GM19193 (cell line): ENCODE measurements around the gene TREM1.

Source experiments
- POLR2A ChIP-seq: IDR thresholded peaks from 4 replicates; pipeline ENCODE4 v1.6.1; 2011; ENCODE audit not compliant: insufficient read depth, insufficient read length; ENCODE audit errors: extremely low read depth

Gene TREM1

DNA sequence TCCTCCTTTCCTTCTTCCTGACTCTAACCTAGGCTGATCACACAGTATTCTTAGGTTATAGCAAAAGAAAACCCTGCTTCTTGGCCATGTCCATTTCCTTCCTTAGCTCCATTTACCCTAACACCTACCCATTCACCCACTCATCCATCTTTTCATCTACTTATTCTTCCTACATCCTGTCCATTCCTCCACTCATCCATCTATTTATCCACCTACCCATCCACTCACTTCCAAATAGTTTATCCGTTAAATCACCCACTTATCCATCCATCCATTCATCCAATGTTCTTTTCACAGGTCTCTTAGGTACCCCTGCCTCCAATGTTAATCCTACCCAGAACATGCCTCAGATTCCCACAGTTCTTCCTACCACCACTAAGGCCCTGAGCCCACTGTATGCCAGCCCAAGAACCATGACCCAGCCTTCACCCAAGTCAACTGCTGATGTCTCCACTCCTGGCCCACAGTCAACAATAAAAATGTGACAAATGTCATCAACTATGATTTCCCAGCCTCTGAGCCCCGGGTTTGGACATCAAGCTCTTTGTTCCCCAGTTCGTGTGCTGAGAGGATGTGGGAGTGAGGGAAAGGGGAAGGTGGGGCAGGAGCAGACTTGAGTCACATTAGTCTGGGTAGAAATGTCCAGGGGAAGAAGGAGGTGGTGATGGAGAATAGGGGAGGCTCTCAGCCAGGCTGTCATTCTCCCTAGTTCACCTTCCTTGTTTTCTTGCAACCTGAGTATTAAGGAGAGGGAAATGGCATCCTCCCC lies 33.9 kb downstream of the TREM1 start:
- TF ChIP-seq POLR2A = no peak

DNA sequence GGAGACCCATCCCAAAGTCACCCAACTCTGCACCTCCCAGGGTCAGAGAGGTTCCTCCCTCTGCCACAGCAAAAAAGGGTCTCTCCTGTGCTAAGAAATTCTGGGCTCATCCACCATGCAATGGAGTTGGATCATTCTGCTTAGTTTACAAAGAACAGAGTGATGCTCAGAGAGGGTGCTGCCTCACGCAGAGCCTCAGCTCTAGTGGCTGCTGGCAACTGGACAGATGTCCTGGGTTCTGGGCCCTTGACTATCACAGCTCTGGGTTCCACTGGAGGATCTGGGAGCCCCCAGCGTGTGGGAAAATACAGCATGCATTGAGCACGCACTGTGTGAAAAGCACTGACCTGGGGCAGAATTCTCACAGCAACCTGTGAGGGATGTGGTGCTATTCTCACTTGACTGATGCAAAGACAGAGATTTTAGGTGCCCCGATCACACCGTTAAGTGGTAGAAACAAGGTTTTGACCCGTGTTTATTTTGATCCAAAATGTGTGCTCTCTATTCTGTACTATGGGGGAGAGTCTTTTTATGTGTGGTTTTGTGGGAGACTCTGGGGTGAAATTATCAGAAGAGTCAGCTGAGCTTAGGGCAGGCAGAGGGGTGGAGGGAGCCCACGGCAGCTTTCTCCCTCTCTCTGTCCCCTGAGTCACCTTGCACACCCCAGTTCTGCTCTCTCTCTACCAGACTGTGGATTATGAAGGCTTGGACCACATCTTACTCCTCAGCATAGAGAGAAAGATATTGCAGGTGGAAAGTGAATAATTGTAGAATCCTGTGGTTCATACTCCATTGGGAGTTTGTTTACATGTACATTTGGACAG lies 38.4 kb downstream of the TREM1 start:
- no peak for TF ChIP-seq POLR2A

DNA sequence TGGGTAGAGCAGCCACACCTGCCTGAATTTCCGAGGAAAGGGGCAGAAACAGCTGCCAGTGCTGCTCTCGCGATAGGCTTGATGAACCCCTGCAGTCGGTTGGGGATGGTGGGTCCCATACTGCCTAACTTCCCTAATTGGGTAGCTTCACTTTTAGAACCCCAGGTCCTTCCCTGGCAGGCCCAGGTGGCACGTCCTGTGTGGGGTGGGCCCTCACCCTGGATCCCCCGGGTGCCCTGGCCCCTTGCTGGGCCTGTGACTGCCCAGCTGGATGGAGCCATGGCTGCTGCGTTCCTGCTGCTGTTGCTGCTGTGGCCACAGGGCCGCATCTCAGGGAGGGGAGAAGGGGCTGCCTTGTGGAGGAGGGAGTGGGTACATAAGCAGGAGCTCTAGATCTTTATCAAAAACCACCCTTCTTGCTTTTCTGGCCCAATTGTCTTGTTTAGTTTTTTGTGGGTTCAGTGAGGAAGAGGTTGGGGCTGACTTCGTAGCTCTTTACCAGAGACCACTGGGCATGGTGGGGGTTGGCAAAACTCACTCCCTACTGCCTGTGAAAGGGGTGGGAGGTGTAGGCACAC lies 39.1 kb downstream of the TREM1 start:
- TF ChIP-seq POLR2A = no peak

DNA sequence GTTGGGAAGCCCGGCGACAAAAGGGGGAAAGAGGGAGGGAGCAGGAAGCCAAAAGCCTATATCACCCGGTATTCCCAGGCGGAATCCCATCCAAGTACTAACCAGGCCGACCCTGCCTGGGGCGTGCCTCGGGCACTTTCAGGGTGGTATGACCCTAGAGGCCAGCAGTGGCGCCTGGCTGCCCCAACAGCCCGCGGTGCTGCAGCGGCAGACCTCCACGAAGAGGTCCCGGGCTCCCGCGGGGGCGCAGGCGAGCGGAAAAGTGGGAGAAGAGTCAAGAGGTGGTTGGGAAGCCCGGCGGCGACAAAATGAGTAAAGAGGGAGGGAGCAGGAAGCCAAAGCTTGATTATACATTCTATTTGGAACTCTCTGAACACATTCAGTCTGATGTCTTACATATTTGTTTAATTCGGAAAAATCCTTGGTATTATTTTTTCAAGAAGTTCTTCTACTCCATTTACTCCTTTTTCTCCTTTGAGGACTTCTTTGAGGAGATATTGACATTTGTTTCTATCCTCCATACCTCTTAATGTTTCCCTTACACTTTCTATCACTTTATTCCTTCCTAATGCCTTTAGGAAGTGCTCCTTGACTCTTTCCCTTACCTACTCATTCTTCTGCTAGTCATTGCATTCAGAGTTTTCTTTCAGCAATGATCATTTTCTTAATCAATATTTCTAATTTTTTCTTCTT lies 46.9 kb downstream of the TREM1 start:
- TF ChIP-seq POLR2A = no peak

DNA sequence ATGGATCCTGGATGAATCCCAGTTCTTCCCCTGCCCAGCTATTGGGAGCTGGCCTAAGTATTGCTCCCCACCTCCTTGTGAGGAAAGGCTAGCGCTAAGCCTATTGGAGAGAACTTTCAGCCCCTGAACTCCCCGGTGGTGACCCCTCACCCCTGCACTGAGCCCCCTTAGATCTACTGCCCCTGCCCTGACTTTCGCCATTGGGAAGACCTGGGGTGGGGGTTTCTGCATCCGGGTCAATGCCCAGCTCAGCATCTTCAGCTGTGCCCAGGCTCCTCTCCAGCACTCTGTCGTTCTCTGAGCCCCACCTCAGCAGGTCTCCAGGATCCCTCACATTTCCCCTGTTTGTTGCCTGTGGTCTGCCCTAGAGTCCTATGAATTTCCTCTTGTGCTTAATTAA lies 49.4 kb downstream of the TREM1 start:
- no peak for TF ChIP-seq POLR2A

DNA sequence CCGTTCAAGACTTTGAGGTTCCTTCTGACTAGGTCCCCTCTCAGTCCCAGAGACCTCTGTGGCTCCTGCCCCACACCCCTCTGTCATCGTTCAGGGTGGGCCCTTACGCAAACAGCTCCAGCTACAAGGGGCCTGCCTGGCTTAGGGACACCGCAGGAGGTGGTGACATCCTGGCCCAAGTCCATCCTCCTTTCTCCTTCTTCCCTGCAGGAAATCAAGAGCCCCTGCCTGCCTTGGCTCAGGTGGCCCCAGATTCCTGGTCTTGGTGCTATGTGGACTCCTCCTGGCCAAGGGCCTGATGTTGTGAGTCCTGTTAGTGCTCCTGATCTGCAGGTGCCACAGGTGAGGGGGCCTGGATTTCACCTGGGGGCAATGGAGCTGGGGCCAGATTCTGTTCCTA lies 50.2 kb downstream of the TREM1 start:
- TF ChIP-seq POLR2A = no peak

DNA sequence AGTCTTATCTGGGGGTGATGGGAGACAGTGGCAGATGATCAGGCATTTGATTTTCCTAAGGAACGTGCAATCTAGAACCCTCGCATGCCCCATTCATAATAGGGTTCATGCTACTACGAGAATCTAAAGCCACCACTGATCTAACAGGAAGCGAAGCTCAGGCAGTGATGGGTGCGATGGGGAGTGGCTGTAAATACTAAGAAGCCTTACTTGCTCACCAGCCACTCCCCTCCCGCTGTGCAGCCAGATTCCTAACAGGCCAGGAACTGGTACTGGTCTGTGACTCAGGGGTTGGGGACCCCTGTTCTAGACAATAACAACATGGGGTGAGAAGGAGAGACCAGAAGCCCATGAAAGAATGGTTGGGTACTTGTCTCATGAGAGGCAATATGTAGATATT lies 53.8 kb downstream of the TREM1 start:
- TF ChIP-seq POLR2A = no peak

DNA sequence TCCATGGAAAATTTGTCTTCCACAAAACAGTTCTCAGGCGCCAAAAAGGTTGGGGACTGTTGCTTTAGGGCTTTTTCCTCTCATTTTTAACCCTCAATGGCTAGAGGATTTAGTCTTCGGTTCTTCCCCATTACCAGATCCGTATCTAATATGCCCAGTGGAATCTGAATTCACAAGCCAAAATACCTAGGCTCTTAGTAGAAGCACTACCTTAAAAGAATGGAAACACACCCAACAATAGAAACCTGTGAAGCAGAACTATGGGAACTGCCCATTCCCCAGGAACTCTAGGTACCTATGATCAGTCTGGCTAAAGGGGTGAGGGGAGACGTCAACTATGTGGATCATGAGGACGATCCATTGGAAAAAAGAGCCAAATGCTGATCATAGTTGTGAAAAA lies 55.2 kb downstream of the TREM1 start:
- no peak for TF ChIP-seq POLR2A

DNA sequence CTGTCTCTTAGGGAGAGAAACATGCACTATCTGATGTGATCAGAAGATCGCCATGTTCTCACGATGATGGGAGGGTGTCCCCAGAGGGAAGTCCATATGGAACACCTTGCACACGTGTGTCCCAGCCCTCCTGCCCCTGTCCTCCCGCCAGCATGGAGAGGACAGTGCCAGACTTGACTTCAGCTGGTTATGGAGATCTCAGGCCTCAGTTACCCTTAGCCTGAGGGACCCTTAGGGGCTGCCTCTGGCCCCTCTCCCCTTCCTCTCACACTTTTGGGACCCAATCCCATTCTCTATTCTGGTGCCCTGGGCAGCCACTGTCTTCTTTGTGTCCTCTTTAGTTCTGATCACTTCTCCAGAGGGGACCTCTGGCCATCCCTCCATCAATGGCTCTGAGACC lies 56.8 kb downstream of the TREM1 start:
- no peak for TF ChIP-seq POLR2A

DNA sequence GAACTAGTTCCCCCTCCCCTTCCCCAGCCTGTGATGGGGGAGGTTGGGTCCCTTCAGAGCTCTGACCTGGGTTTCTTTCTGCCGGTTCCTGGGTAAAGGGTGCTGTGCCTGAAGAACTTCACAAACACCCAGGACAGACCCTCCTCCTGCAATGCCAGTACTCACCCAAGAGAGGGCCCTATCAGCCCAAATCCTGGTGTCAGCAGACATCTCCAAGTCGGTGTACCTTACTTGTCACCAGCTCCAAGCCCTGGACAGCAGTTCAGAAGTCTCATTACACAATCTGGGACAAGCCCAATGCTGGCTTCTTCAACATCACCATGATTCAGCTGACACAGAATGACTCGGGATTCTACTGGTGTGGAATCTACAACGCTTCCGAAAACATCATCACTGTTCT lies 57.9 kb downstream of the TREM1 start:
- no peak for TF ChIP-seq POLR2A

DNA sequence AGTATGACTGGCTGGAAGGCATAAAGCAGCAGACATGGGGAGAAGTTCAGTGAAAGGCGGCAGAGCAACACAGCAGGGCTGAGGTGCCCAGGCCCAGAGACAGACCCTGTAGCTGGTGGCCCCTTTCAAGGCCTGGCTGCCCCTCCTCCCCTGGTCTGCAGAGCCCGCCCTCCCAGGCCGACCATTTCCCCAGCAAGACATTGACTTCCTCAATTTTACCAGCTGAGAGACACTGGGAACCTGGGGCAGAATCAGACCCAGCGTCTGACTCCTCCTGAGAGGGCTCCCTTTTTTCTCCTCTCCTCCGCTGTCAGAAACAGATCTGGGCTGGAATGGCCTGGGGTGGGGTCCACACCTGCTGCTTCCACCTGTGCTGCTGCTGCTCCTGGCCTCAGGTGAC lies 58.4 kb downstream of the TREM1 start, which contains the start of gene TREML4:
TSS of gene TREML4 (plus strand) at position 254 of the 400 bp plus-strand sequence. CDS start at position 333, 79 bp downstream.
- TF ChIP-seq POLR2A = no peak

DNA sequence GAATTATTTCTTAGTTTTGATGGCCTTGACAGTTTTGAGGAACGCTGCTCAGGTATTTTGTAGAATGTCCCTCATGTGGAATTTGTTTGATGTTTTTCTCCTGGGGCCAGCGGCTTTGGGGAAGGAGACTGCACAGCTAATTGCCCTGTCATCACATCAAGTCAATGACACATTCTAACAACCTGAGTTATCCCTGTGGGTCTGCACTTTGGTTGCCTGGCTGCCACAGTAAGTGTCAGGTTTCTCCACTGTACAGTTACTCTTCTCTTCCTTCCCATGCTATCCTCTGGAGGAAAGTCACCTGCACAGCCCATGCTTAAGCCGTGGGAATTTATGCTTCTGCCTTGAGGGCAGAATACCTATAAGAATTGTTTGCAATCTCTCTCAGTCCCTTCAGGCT lies 59.7 kb downstream of the TREM1 start:
- no peak for TF ChIP-seq POLR2A

DNA sequence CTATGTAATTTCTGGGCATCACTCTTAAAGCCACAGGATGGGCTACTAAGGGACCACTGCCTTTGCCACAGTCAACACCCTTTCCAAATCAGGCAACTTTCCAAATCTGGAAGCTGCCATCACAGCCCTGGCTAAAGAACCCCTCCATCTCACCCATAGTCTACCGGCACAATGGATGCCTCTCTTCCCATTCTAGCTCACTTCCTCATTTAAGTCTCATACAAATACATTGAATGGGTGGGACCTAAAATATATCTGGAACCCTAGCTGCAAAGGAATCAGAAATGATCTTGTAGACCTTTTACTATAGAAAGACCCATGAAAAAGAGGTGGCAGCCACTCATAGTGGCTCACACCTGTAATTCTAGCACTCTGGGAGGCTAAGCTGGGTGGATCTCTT lies 61.7 kb downstream of the TREM1 start:
- TF ChIP-seq POLR2A = no peak
